K562 (cell line): ENCODE results near the gene SLC38A1. TPM values are rescaled to one million over a fixed set of nuclear protein-coding genes. Genes with fewer than 3 reads are reported as not detected.

Experiments used
- ATAC-seq: fragments of 200-7000 bp; cut with Tn5 transposase; 3 replicates; pipeline ENCODE4 v1.9.1; 2020; ENCODE audit warnings: moderate library complexity
- BruUV-seq: library from RNA; stranded (reverse); fragments of 400-500 nt; replicated peaks from 2 replicates; lab custom pipeline; 2021; lab: Mats Ljungman, UMichigan
- CTCF ChIA-PET: fragments of 300-600 bp; formaldehyde crosslinking; extraction: SDS; loops from one replicate; lab custom pipeline; 2021; ENCODE audit warnings: low intra/inter-chr PET ratio; lab: Yijun Ruan, JAX
- POLR2A ChIA-PET: fragments of 300-600, 350-650 bp; sonication (Branson Sonifier 250); formaldehyde crosslinking; extraction: SDS; loops from one replicate; lab custom pipeline; 2021; ENCODE audit warnings: antibody characterized with exemption, inconsistent platforms; lab: Yijun Ruan, JAX
- DNase-seq, 4 experiments: peaks; one replicate each; pipeline versions ENCODE4 v3.0.0 to v3.0.0-alpha.2; 2011 to 2018; ENCODE audit warnings: low spot score in 3 of 4, mixed read lengths in 3 of 4; ENCODE audit errors: extremely low read depth in 1 of 4
- FAIRE-seq: peaks from 2 replicates; lab custom pipeline; 2011; peaks lifted over from hg19 to GRCh38; lab: Jason Lieb, UNC
- H2AFZ ChIP-seq: 2 replicates; pipeline ENCODE4 v1.6.0; 2011; ENCODE audit warnings: low read depth, low read length, control low read depth, inconsistent platforms
- H3K27ac ChIP-seq: fragments of 200-600 bp; 3 replicates; pipeline ENCODE4 v1.8.0; 2011; ENCODE audit warnings: low read depth, mild to moderate bottlenecking, control low read depth, inconsistent platforms, low read length, moderate library complexity, mixed read lengths; ENCODE audit errors: extremely low read depth
- H3K27me3 ChIP-seq, 2 experiments: fragments of 300-600 bp in 1 of 2; 2 replicates in 1 of 2; 3 replicates in 1 of 2; pipeline versions ENCODE4 v1.6.0 to v1.8.0; 2011; ENCODE audit warnings: inconsistent platforms in 2 of 2, low read length in 2 of 2, mild to moderate bottlenecking in 1 of 2, mixed read lengths in 1 of 2, moderate library complexity in 1 of 2; ENCODE audit not compliant: control insufficient read depth in 2 of 2, insufficient read depth in 2 of 2
- H3K36me3 ChIP-seq: fragments of 300-600 bp; 3 replicates; pipeline ENCODE4 v1.8.0; 2011; ENCODE audit warnings: mild to moderate bottlenecking, low read length, inconsistent platforms; ENCODE audit not compliant: control insufficient read depth, insufficient read depth
- H3K4me1 ChIP-seq, 2 experiments: fragments of 200-600 bp in 1 of 2; replicated peaks in 1 of 2; 2 replicates in 1 of 2; 3 replicates in 1 of 2; pipeline versions ENCODE4 v1.5.1 to v1.8.0; 2011; ENCODE audit warnings: inconsistent platforms in 2 of 2, low read length in 2 of 2, mild to moderate bottlenecking in 1 of 2, mixed read lengths in 1 of 2, moderate library complexity in 1 of 2; ENCODE audit not compliant: control insufficient read depth in 2 of 2, insufficient read depth in 2 of 2
- H3K4me2 ChIP-seq: 2 replicates; pipeline ENCODE4 v1.6.1; 2011; ENCODE audit warnings: low read length, control low read depth, inconsistent platforms, mixed read lengths; ENCODE audit not compliant: insufficient read depth
- H3K4me3 ChIP-seq: fragments of 200-600 bp; sonication (generic), shearing (Covaris generic); 2 replicates; pipeline ENCODE4 v1.5.1; 2016; ENCODE audit warnings: control low read depth, inconsistent platforms
- H3K79me2 ChIP-seq: fragments of 200-600 bp; 3 replicates; pipeline ENCODE4 v1.8.0; 2011; ENCODE audit warnings: low read length, inconsistent platforms; ENCODE audit not compliant: control insufficient read depth, insufficient read depth
- H3K9ac ChIP-seq, 2 experiments: 2 replicates each; pipeline versions ENCODE4 v1.6.0 to v1.6.1; 2011; ENCODE audit warnings: low read depth in 2 of 2, low read length in 2 of 2, control low read depth in 1 of 2, inconsistent platforms in 1 of 2, mild to moderate bottlenecking in 1 of 2, mixed read lengths in 1 of 2; ENCODE audit not compliant: insufficient read depth in 1 of 2
- H3K9me1 ChIP-seq: one replicate; pipeline ENCODE4 v1.6.0; 2011; ENCODE audit warnings: inconsistent platforms, mild to moderate bottlenecking, low read length, moderate library complexity; ENCODE audit not compliant: control insufficient read depth, insufficient read depth
- H3K9me3 ChIP-seq: replicated peaks from 2 replicates; pipeline ENCODE4 v1.5.1; 2011; ENCODE audit warnings: low read depth, low read length, inconsistent platforms; ENCODE audit not compliant: control insufficient read depth, insufficient read depth
- H4K20me1 ChIP-seq: replicated peaks from 2 replicates; pipeline ENCODE4 v1.6.1; 2011; ENCODE audit warnings: low read length, inconsistent platforms, mixed read lengths; ENCODE audit not compliant: control insufficient read depth, insufficient read depth
- BRCA1 ChIP-seq, 2 experiments: fragments of 450-650 bp in 1 of 2; sonication (generic) in 1 of 2; formaldehyde crosslinking in 1 of 2; IDR thresholded peaks; 2 replicates each; pipeline versions ENCODE4 v1.5.0 to v1.6.1; 2017 to 2020; ENCODE audit warnings: mild to moderate bottlenecking in 1 of 2, missing genetic modification reagents in 1 of 2
- MEF2D ChIP-seq: conservative IDR thresholded peaks from 2 replicates; pipeline ENCODE4 v1.6.1; 2016; ENCODE audit warnings: low read depth, missing genetic modification characterization, missing compliant biosample characterization
- MYBL2 ChIP-seq, 2 experiments: fragments of 450-650 bp in 1 of 2; sonication (generic) in 1 of 2; formaldehyde crosslinking in 1 of 2; IDR thresholded peaks; 2 replicates each; pipeline versions ENCODE4 v1.6.1 to v1.8.1; 2017 to 2022; ENCODE audit warnings: borderline replicate concordance in 1 of 2, inconsistent platforms in 1 of 2, low read depth in 1 of 2, mild to moderate bottlenecking in 1 of 2, missing genetic modification reagents in 1 of 2, moderate library complexity in 1 of 2
- ZNF134 ChIP-seq: fragments of 250-450 bp; sonication (Bioruptor Pico); conservative IDR thresholded peaks from 2 replicates; pipeline ENCODE4 v1.4.0; 2020
- WGBS: fragments of 100-300 bp; shearing (Covaris generic); methylation state at CpG from one replicate; pipeline ENCODE4 v1.1.6; 2016; ENCODE audit warnings: low coverage, mixed read lengths; ENCODE audit not compliant: insufficient coverage; ENCODE audit errors: missing lambda C conversion rate; 5-methylcytosine and 5-hydroxymethylcytosine counted together
- in situ Hi-C: fragments of 300-500 bp; cut with MboI; formaldehyde crosslinking; loops from 4 replicates; pipeline ENCODE4 v1.15.0; 2018; ENCODE audit warnings: inconsistent platforms, mixed read lengths
- intact Hi-C: fragments of 100-400 bp; cut with micrococcal nuclease; formaldehyde crosslinking; loops from 2 replicates; pipeline ENCODE4 v1.14.2; 2022
- polyA plus RNA-seq, 8 experiments: library from polyadenylated mRNA; depleted of rRNA in 4 of 8; stranded (reverse) in 5 of 8; unstranded in 3 of 8; fragments of >200 nt; fragmentation: Nextera tagmentation in 2 of 8; fragmentation: Illumina TruSeq in 1 of 8; extraction: Ambion mirVana in 2 of 8; extraction: Trizol in 1 of 8; gene quantifications; 2 replicates each; pipeline versions ENCODE4 v1.2.1 to v1.2.3, GENCODE V29; 2011 to 2014; ENCODE audit warnings: inconsistent platforms in 1 of 8, missing spikeins in 1 of 8
- total RNA-seq, 7 experiments: library from RNA; depleted of rRNA in 6 of 7; stranded (reverse); fragments of >200 nt in 6 of 7; fragmentation: Illumina TruSeq in 2 of 7; extraction: Trizol in 2 of 7; gene quantifications; 2 replicates each; pipeline versions ENCODE4 v1.2.1 to v1.2.3, GENCODE V29; 2011 to 2021; ENCODE audit warnings: low replicate concordance in 1 of 7
- TF ChIP-seq, protein P1 (sequence below): fragments of 450-650 bp; formaldehyde crosslinking; IDR thresholded peaks from 2 replicates; pipeline ENCODE4 v1.4.0; 2020; ENCODE audit warnings: mild to moderate bottlenecking, mixed read lengths

Gene SLC38A1
- total and polyA plus RNA-seq, 9 of the 15 experiments (the other 6 are each of a cell fraction or from before 2014, with no cell fraction given): 51.9 to 112 (median 75.0) TPM

DNA sequence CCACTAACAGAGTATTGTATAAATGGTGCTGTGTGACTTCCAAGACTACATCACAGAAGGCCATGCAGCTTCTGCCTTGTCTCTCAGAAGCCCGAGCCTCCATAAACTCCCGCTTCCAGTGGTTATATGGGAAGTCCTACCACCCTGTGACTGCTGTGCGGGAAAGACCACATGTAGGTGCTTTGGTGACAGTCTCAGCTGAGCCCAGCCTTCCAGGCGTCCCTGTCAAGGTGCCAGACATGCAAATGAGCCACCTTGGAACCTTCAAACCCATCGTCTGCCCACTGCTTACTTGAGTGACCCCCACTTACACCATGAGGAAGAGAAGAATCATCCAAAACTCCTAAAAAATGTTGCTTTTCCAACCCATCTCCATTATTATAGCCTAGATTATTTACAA lies 123.0 kb downstream of the SLC38A1 start:
- ATAC-seq: no peak
- POLR2A ChIA-PET: interaction anchor here (1.3 kb wide), 1 partner anchor 21 kb away, joined by 3 read pairs; no protein-coding TSS in a partner anchor

More for the DNA sequence above, 123.0 kb downstream of the SLC38A1 start:
- intact Hi-C loops: loop anchor here (10.0 kb wide), 1 partner anchor 879 kb away; no protein-coding TSS in a partner anchor
- Histone ChIP-seq H3K36me3 (no peaks in the 10 kb centered on the region), H3K27ac (no peak overlapping the region), H3K79me2 (no peaks in the 10 kb centered on the region), H3K4me3 (no peak overlapping the region), H2AFZ (no peak overlapping the region), H3K27me3 (peaks cover 9 to 19% of the 10 kb centered on the region in 2 experiments; a peak in 3 of 5 replicates), H4K20me1 (no peaks in the 10 kb centered on the region), H3K9me3 (no peaks in the 10 kb centered on the region), H3K9me1 (no peaks in the 10 kb centered on the region), H3K9ac (no peak overlapping the region), H3K4me2 (no peak overlapping the region), H3K4me1 (no peaks in the 10 kb centered on the region)
- FAIRE-seq (no peak), DNase-seq (no peak)
- no TSS peak for BruUV-seq
- in situ Hi-C loops: loop anchor here (25.0 kb wide), 1 partner anchor 866 kb away; no protein-coding TSS in a partner anchor
- CTCF ChIA-PET: no interaction called here
- WGBS: 0% methylated on average over 5 of the region's 5 CpGs
- TF ChIP-seq ZNF134 (CRISPR knock-in tag): no peak
- TF ChIP-seq, protein P1, sequence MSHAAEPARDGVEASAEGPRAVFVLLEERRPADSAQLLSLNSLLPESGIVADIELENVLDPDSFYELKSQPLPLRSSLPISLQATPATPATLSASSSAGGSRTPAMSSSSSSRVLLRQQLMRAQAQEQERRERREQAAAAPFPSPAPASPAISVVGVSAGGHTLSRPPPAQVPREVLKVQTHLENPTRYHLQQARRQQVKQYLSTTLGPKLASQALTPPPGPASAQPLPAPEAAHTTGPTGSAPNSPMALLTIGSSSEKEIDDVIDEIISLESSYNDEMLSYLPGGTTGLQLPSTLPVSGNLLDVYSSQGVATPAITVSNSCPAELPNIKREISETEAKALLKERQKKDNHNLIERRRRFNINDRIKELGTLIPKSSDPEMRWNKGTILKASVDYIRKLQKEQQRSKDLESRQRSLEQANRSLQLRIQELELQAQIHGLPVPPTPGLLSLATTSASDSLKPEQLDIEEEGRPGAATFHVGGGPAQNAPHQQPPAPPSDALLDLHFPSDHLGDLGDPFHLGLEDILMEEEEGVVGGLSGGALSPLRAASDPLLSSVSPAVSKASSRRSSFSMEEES (CRISPR knock-in tag): no peak
- no peak for TF ChIP-seq MYBL2 (IDR thresholded peaks at IDR 0.05; ENCODE audit: low read depth)
- TF ChIP-seq MYBL2 (CRISPR knock-in tag; IDR thresholded peaks at IDR 0.05; ENCODE audit: borderline replicate concordance): no peak
- TF ChIP-seq BRCA1 (IDR thresholded peaks at IDR 0.05): no peak
- no peak for TF ChIP-seq BRCA1 (CRISPR knock-in tag; IDR thresholded peaks at IDR 0.05)
- TF ChIP-seq MEF2D: no peak
